Gastrocnemius medialis (tissue), 4 donors: ENCODE data around the gene MAN1B1. TPM values are rescaled to one million over a fixed set of nuclear protein-coding genes. Genes with fewer than 3 reads are reported as not detected.

Source experiments
- ATAC-seq, 2 donors: fragments of 150-250 bp; one replicate each; pipeline ENCODE4 v1.9.1; 2016
- DNase-seq, 2 donors: peaks; one replicate each; pipeline ENCODE4 v3.0.0-alpha.2; 2019
- H3K27ac ChIP-seq, 4 donors: fragments of 200-600 bp; sonication (generic); 1 replicate in 1 of 4; 2 replicates in 3 of 4; pipeline ENCODE4 v1.5.1; 2016 to 2018; ENCODE audit warnings: mild to moderate bottlenecking in 2 of 4, moderate library complexity in 1 of 4
- H3K27me3 ChIP-seq, 3 donors: fragments of 200-600 bp; sonication (generic) in 2 of 3; 1 replicate in 1 of 3; 2 replicates in 2 of 3; pipeline versions ENCODE4 v1.5.1 to v1.6.0; 2016 to 2019; ENCODE audit warnings: mild to moderate bottlenecking in 1 of 3, moderate library complexity in 1 of 3
- H3K36me3 ChIP-seq, 2 donors: fragments of 200-600 bp; sonication (generic) in 1 of 2; one replicate each; pipeline ENCODE4 v1.5.1; 2017 to 2018
- H3K4me1 ChIP-seq, 2 donors: fragments of 200-600 bp; sonication (generic) in 1 of 2; one replicate each; pipeline ENCODE4 v1.5.1; 2016 to 2017; ENCODE audit warnings: mild to moderate bottlenecking in 2 of 2
- H3K4me3 ChIP-seq, 4 donors: fragments of 200-600 bp; sonication (generic) in 3 of 4; 1 replicate in 1 of 4; 2 replicates in 3 of 4; pipeline ENCODE4 v1.5.1; 2016 to 2019; ENCODE audit warnings: mild to moderate bottlenecking in 2 of 4
- H3K9me3 ChIP-seq, 3 donors: fragments of 200-600 bp; sonication (generic) in 2 of 3; 1 replicate in 1 of 3; 2 replicates in 2 of 3; pipeline ENCODE4 v1.5.1; 2016 to 2019
- POLR2A ChIP-seq, 2 donors: fragments of 450-650 bp; IDR thresholded peaks; one replicate each; pipeline ENCODE4 v1.6.1; 2017; ENCODE audit warnings: antibody characterized with exemption in 2 of 2, mild to moderate bottlenecking in 2 of 2, moderate library complexity in 2 of 2
- in situ Hi-C, 4 donors: fragments of 200-750 bp; cut with MboI; loops; one replicate each; pipeline versions ENCODE4 v1.15.0 to v1.8.0; 2017; ENCODE audit warnings: low sequenced_read_pairs in 4 of 4
- intact Hi-C: fragments of 100-400 bp; cut with DNase I; formaldehyde crosslinking; loops from one replicate; pipeline ENCODE4 v1.15.1; 2023; ENCODE audit warnings: low total_unique reads
- total RNA-seq, 4 donors: library from RNA; depleted of rRNA; stranded (reverse); fragments of >200 nt; gene quantifications; one replicate each; pipeline versions ENCODE4 v1.1.0 to v1.2.3, GENCODE V29; 2016
- TF ChIP-seq, protein P1 (sequence below), 5 experiments: fragments of 450-650 bp in 3 of 5; fragments of 200-600 bp in 2 of 5; sonication (generic) in 2 of 5; IDR thresholded peaks in 4 of 5; conservative IDR thresholded peaks in 1 of 5; 1 replicate in 4 of 5; 2 replicates in 1 of 5; pipeline ENCODE4 v1.5.1; 2016 to 2019; ENCODE audit warnings: antibody characterized with exemption in 5 of 5, mild to moderate bottlenecking in 3 of 5, moderate library complexity in 3 of 5

MAN1B1 gene
- total RNA-seq, 4 donors from 2014 or later, result 15.9 to 31.9 (median 21.1) TPM

DNA sequence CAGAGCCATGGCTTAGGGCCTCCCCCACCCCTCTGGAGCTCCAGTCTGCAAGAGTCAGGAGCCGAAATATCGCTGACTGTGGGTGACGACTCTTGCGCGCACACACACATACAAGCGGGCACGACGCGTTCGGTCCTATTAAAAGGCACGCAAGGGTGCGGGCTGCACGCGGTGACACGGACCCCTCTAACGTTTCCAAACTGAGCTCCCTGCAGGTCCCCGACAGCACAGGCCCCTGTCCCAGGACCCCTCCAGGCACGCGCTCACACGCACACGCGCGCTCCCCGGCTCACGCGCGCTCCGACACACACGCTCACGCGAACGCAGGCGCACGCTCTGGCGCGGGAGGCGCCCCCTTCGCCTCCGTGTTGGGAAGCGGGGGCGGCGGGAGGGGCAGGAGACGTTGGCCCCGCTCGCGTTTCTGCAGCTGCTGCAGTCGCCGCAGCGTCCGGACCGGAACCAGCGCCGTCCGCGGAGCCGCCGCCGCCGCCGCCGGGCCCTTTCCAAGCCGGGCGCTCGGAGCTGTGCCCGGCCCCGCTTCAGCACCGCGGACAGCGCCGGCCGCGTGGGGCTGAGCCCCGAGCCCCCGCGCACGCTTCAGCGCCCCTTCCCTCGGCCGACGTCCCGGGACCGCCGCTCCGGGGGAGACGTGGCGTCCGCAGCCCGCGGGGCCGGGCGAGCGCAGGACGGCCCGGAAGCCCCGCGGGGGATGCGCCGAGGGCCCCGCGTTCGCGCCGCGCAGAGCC is 52.1 kb downstream of the MAN1B1 start, which contains the start of gene GRIN1:
TSS of gene GRIN1 (plus strand) at position 433 of the 746 bp plus-strand sequence. CDS start 333 bp downstream, outside the sequence.
- ATAC-seq, result no peak
- TF ChIP-seq, protein P1, sequence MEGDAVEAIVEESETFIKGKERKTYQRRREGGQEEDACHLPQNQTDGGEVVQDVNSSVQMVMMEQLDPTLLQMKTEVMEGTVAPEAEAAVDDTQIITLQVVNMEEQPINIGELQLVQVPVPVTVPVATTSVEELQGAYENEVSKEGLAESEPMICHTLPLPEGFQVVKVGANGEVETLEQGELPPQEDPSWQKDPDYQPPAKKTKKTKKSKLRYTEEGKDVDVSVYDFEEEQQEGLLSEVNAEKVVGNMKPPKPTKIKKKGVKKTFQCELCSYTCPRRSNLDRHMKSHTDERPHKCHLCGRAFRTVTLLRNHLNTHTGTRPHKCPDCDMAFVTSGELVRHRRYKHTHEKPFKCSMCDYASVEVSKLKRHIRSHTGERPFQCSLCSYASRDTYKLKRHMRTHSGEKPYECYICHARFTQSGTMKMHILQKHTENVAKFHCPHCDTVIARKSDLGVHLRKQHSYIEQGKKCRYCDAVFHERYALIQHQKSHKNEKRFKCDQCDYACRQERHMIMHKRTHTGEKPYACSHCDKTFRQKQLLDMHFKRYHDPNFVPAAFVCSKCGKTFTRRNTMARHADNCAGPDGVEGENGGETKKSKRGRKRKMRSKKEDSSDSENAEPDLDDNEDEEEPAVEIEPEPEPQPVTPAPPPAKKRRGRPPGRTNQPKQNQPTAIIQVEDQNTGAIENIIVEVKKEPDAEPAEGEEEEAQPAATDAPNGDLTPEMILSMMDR (IDR thresholded peaks at IDR 0.05 in 4 of 5, conservative IDR thresholded peaks at IDR 0.05 in 1 of 5), result no peak
- TF ChIP-seq POLR2A (IDR thresholded peaks at IDR 0.05), result no peak
- Histone ChIP-seq H3K36me3 (no peaks in the 10 kb centered on the region), H3K4me3 (no peak within 1 kb of the TSS), H3K9me3 (no peaks in the 10 kb centered on the region), H3K27me3 (peaks cover 76 to 89% (median 82%) of the 10 kb centered on the region in 3 donors), H3K4me1 (no peaks in the 10 kb centered on the region), H3K27ac (no peak within 1 kb of the TSS)
- in situ Hi-C loops (no loop called here), intact Hi-C loops (no loop called here)
- DNase-seq, result no peak

DNA sequence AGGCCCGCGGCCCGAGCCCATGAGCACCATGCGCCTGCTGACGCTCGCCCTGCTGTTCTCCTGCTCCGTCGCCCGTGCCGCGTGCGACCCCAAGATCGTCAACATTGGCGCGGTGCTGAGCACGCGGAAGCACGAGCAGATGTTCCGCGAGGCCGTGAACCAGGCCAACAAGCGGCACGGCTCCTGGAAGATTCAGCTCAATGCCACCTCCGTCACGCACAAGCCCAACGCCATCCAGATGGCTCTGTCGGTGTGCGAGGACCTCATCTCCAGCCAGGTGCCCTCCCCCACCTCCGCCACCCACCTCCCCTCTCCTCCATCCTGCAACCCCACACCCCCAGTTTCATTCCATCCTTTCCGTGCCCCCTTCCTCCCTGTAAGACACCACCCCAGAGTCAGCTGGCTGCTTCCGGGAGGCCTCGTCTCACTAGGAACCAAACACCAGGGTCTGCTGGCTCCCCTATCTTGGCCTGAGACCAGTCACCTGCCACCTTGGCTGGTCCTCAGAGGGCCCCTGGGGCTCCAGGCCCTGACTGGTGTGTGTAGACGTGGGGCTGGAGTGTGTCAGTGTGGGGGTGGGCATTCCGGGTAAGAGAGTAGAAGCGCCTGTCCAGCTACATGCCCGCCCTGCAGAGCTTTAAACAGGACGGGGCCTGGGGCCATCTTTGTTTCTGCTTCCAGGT is 52.8 kb downstream of the MAN1B1 start:
- in situ Hi-C loops, result no loop called here
- DNase-seq, result no peak
- Histone ChIP-seq H3K9me3 (no peaks in the 10 kb centered on the region), H3K27me3 (peaks cover 71 to 86% (median 80%) of the 10 kb centered on the region in 3 donors), H3K4me1 (no peaks in the 10 kb centered on the region), H3K36me3 (no peaks in the 10 kb centered on the region), H3K4me3 (no peak overlapping the region), H3K27ac (no peak overlapping the region)
- intact Hi-C loops, result no loop called here
- TF ChIP-seq, protein P1 (IDR thresholded peaks at IDR 0.05 in 4 of 5, conservative IDR thresholded peaks at IDR 0.05 in 1 of 5), result no peak
- TF ChIP-seq POLR2A (IDR thresholded peaks at IDR 0.05), result no peak
- ATAC-seq, result no peak

DNA sequence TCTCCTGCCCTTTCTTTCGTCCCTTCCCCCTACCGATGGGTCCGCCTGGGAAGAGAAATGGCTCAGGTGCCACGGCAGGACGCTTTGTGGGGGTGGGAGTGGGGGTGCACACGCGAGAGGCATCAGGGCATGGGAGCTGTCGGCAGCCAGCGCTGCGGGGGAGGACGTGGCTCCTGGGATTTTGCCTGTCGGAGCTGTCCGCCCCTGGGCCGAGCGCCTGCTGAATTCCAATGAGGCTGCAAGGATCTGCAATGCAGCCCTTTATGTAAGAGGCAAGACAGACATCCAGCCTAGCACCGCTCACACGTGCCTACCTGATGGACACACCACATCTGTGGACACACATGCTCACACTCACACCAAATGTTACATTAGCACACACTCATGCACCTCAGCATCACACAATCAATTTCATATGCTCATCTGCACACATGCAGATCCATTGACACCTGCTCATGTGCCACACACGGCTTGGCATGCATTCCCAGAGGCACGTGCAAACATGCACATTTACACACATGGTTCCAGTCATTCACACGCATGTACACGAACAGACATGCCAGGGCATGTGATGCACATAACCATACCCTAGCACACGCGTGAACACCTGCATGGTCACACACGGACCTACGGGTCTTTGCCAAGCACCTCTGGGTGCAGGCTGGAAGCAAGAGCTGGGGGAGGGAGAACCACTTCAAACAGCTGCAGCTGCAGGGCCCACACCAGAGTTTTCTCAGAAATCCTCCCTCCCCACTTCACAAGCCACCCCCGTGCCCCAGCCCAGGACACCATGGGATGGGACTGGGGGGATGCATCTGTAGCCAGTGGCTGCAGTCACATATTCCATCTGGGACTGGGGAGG is 53.6 kb downstream of the MAN1B1 start:
- Histone ChIP-seq H3K4me1 (no peaks in the 10 kb centered on the region), H3K27ac (no peak overlapping the region), H3K4me3 (no peak overlapping the region), H3K27me3 (peaks cover 65 to 83% (median 79%) of the 10 kb centered on the region in 3 donors), H3K36me3 (no peaks in the 10 kb centered on the region), H3K9me3 (no peaks in the 10 kb centered on the region)
- no peak for ATAC-seq
- TF ChIP-seq, protein P1 (IDR thresholded peaks at IDR 0.05 in 4 of 5, conservative IDR thresholded peaks at IDR 0.05 in 1 of 5), result no peak
- no peak for TF ChIP-seq POLR2A (IDR thresholded peaks at IDR 0.05)
- intact Hi-C loops, result no loop called here
- in situ Hi-C loops, result no loop called here
- DNase-seq, result no peak

DNA sequence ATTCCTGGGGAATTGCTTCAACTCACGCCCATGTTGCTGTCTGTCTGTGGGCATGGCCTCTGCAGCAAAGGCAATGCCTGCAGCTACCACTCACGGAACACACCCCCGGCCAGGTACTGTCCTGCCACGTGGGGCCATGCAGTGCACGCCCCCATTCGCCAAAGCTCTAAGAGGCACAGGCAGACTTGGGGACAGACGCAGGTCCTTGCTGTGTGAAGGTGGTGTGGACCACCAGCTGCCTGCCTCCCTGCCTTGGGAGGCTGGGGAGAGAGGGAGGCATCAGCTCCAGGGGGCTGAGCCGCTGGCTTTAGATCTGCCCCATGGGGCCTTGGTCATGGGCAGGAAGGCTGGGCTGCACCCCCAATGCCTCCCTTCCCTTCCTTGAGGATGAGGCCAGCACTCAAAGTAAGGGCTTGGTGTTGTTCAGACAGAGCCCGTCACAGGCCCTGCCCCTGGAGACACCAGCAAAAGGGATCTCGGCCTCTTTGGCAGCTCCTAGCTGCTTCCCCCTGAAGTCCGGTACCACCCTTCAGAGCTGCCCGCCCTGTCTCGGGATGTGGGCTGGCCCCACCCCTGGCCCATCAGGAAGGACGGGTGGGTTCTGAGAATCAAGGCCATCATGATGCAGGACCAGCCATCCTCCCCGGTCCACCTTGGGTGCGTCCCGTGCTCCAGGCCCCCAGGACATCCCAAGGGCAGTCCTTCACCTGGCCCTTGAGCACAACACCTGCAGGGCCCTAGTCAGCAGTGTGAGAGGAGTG is 54.4 kb downstream of the MAN1B1 start:
- H3K4me3 ChIP-seq, result no peak overlapping the region
- H3K36me3 ChIP-seq, result no peaks in the 10 kb centered on the region
- H3K4me1 ChIP-seq, result no peaks in the 10 kb centered on the region
- H3K27ac ChIP-seq, result no peak overlapping the region
- no peak for ATAC-seq
- H3K27me3 ChIP-seq, result peaks cover 59 to 82% (median 78%) of the 10 kb centered on the region in 3 donors
- no peaks in the 10 kb centered on the region for H3K9me3 ChIP-seq
- in situ Hi-C loops, result no loop called here
- DNase-seq, result no peak
- intact Hi-C loops, result no loop called here
- no peak for TF ChIP-seq POLR2A (IDR thresholded peaks at IDR 0.05)
- TF ChIP-seq, protein P1 (IDR thresholded peaks at IDR 0.05 in 4 of 5, conservative IDR thresholded peaks at IDR 0.05 in 1 of 5), result no peak
